ENCODE measurements around the gene NSMCE3.

The NSMCE3 gene

GRCh38 chr15:29285386-29285785 lies 15.8 kb upstream of the NSMCE3 start:
- TF ChIP-seq, protein P1, sequence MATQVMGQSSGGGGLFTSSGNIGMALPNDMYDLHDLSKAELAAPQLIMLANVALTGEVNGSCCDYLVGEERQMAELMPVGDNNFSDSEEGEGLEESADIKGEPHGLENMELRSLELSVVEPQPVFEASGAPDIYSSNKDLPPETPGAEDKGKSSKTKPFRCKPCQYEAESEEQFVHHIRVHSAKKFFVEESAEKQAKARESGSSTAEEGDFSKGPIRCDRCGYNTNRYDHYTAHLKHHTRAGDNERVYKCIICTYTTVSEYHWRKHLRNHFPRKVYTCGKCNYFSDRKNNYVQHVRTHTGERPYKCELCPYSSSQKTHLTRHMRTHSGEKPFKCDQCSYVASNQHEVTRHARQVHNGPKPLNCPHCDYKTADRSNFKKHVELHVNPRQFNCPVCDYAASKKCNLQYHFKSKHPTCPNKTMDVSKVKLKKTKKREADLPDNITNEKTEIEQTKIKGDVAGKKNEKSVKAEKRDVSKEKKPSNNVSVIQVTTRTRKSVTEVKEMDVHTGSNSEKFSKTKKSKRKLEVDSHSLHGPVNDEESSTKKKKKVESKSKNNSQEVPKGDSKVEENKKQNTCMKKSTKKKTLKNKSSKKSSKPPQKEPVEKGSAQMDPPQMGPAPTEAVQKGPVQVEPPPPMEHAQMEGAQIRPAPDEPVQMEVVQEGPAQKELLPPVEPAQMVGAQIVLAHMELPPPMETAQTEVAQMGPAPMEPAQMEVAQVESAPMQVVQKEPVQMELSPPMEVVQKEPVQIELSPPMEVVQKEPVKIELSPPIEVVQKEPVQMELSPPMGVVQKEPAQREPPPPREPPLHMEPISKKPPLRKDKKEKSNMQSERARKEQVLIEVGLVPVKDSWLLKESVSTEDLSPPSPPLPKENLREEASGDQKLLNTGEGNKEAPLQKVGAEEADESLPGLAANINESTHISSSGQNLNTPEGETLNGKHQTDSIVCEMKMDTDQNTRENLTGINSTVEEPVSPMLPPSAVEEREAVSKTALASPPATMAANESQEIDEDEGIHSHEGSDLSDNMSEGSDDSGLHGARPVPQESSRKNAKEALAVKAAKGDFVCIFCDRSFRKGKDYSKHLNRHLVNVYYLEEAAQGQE (IDR thresholded peaks at IDR 0.05; ENCODE audit: insufficient read depth in 1 of 2, low read depth in 2 of 2, low read length in 2 of 2): no peak
- TF ChIP-seq SIN3A (IDR thresholded peaks at IDR 0.05; ENCODE audit: borderline replicate concordance, insufficient read depth, low read length) (no peak), POLR2AphosphoS5 (IDR thresholded peaks at IDR 0.05; ENCODE audit: low read depth, low read length) (no peak)

GRCh38 chr15:29283381-29283780 lies 13.8 kb upstream of the NSMCE3 start:
- TF ChIP-seq SIN3A (IDR thresholded peaks at IDR 0.05; ENCODE audit: borderline replicate concordance, insufficient read depth, low read length) (no peak), POLR2AphosphoS5 (IDR thresholded peaks at IDR 0.05; ENCODE audit: low read depth, low read length) (no peak), TAF1 (IDR thresholded peaks at IDR 0.05; ENCODE audit: borderline replicate concordance, insufficient read depth, low read length) (no peak), FOXP2 (optimal IDR thresholded peaks at IDR 0.05; ENCODE audit: borderline replicate concordance, extremely low read depth, extremely low read length, insufficient read depth) (no peak)
- TF ChIP-seq, protein P1 (IDR thresholded peaks at IDR 0.05; ENCODE audit: insufficient read depth in 1 of 2, low read depth in 2 of 2, low read length in 2 of 2): no peak

- TF ChIP-seq SIN3A (IDR thresholded peaks at IDR 0.05; ENCODE audit: borderline replicate concordance, insufficient read depth, low read length): no peak
- TF ChIP-seq, protein P1 (IDR thresholded peaks at IDR 0.05; ENCODE audit: insufficient read depth in 1 of 2, low read depth in 2 of 2, low read length in 2 of 2): no peak
- no peak for TF ChIP-seq FOXP2 (optimal IDR thresholded peaks at IDR 0.05; ENCODE audit: borderline replicate concordance, extremely low read depth, extremely low read length, insufficient read depth)
- TF ChIP-seq TAF1 (IDR thresholded peaks at IDR 0.05; ENCODE audit: borderline replicate concordance, insufficient read depth, low read length): no peak
- no peak for TF ChIP-seq POLR2AphosphoS5 (IDR thresholded peaks at IDR 0.05; ENCODE audit: low read depth, low read length)
Measured at GRCh38 chr15:29280514-29280913, 10.9 kb upstream of the NSMCE3 start.

- TF ChIP-seq, protein P1 (IDR thresholded peaks at IDR 0.05; ENCODE audit: insufficient read depth in 1 of 2, low read depth in 2 of 2, low read length in 2 of 2): no peak
- TF ChIP-seq TAF1 (IDR thresholded peaks at IDR 0.05; ENCODE audit: borderline replicate concordance, insufficient read depth, low read length) (no peak), SIN3A (IDR thresholded peaks at IDR 0.05; ENCODE audit: borderline replicate concordance, insufficient read depth, low read length) (no peak)
Measured at GRCh38 chr15:29278436-29279105, 8.9 kb upstream of the NSMCE3 start.

GRCh38 chr15:29276366-29276765 lies 6.7 kb upstream of the NSMCE3 start:
- no peak for TF ChIP-seq FOXP2 (optimal IDR thresholded peaks at IDR 0.05; ENCODE audit: borderline replicate concordance, extremely low read depth, extremely low read length, insufficient read depth)
- TF ChIP-seq, protein P1 (IDR thresholded peaks at IDR 0.05; ENCODE audit: insufficient read depth in 1 of 2, low read depth in 2 of 2, low read length in 2 of 2): no peak
- TF ChIP-seq POLR2AphosphoS5 (IDR thresholded peaks at IDR 0.05; ENCODE audit: low read depth, low read length): no peak
- no peak for TF ChIP-seq SIN3A (IDR thresholded peaks at IDR 0.05; ENCODE audit: borderline replicate concordance, insufficient read depth, low read length)
- TF ChIP-seq TAF1 (IDR thresholded peaks at IDR 0.05; ENCODE audit: borderline replicate concordance, insufficient read depth, low read length): no peak
